Ramos (cell line): ENCODE results near the gene RPH3AL.

Experiments
- in situ Hi-C: fragments of 300-500 bp; cut with MboI; formaldehyde crosslinking; loops from one replicate; pipeline ENCODE4 v1.14.3; 2022; ENCODE audit warnings: low sequenced_read_pairs; ENCODE audit not compliant: unreplicated experiment

Gene RPH3AL

DNA sequence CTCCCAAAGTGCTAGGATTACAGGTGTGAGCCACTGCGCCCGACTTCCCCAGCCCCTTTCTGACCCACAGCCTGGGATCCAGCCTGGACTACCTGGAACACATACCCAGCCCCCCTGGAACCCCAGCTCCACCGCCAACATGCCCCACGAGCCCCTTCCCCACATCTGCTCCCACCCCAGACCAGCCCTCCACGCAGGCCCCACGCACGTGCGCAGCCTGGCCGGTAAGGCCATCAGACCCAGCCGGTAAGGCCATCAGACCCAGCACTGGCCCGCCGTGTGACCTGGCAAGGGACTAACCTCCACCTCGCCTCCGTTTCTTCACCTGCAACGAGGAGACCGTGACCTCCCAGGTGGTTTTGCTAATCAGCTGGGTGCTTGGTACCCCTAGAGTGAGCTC is 46.5 kb downstream of the RPH3AL start:
- in situ Hi-C loops, result no loop called here

DNA sequence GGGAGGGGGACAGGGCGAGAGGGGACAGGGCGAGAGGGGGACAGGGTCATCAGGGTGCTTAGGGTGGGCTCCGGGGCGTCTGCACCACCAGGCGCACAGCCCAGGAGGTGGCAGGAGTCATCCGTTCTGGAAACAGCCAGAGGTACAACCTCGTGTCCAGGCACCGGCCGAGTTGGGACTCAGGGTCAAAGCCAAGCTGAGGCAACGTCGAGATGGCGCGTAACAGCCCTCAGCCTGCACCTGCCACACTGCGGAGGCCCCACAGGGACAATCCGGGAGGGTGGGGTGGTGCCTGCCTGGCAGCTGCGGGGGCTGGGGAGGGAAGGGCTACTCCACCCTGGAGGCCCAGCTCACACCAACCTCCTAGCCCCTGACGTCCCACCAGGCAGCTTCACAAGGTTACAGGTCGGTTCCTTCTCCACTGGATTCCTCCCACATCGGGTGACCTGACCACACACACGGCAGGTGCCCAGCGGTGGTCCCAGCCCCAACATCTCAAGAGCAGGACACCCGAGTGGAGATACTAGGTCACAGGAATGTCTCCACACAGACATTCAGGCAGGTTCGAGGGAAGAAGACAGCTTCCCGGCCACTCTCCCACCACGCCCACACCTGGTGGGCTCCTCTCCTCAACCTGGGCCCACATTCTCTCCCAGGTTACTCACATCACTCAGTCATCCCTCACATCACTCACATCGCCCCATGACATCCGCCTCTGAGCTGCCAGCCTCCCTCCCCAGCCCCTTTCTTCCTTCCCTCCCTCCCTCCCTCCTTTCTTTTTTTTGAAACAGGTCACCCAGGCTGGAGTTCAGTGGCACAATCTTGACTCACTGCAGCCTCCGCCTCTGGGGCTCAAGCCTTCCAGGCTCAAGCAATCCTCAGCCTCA is 47.3 kb downstream of the RPH3AL start:
- in situ Hi-C loops, result no loop called here

DNA sequence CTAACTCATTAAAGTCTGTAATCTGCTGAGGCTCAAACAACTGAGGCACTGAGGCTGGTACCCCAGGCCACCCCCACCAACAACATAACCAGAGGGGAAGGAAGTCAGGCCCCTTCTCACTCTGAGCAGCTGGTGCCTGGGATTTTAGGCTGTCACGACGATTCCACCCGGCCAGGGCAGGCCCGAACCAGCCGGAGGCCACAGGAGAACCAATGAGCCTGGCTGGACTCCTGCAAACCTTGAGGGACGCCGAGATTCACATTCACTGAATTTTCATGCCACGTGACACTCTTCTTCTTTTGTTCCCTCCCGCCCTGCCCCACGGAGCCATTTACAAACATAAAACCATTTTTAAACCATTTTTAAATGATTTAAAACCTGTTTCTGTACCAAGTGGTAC is 48.1 kb downstream of the RPH3AL start:
- in situ Hi-C loops, result no loop called here

DNA sequence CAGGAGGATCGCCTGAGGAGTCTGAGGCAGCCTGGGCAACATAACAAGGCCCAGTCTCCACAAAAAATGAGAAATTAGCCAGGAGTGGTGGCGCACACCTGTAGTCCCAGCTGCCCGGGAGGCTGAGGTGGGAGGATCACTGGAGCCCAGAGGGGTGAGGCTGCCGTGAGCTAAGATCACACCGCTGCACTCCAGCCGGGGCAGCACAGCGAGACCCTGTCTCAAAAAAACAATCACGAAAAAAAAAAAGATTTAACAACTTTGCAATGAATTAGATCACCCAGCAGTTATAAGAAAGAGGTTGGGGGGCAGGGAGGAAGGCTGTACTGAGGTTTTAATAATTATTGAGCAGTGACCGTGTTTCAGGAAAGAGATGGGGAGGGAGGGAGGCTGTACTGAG is 49.4 kb downstream of the RPH3AL start:
- in situ Hi-C loops, result no loop called here

DNA sequence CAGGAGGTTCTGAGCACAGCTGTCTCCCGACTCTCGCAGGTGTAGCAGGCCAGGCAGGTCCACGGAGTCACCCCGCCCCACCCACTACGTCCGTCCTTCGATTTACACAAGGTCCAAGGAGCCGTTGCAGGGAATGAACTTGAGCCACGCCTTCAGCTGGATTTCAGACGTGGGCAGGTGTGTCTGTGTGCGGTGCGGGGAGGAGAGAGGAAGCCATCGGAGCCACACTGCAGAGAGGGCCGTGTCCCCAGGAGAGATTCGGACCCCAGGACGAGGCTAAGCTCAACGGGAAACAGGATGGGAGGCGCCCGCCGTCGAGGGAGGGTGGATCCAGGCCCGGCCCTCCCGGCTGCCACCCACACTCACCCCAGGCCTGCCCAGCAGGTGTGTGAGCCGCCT is 50.3 kb downstream of the RPH3AL start:
- in situ Hi-C loops, result no loop called here

DNA sequence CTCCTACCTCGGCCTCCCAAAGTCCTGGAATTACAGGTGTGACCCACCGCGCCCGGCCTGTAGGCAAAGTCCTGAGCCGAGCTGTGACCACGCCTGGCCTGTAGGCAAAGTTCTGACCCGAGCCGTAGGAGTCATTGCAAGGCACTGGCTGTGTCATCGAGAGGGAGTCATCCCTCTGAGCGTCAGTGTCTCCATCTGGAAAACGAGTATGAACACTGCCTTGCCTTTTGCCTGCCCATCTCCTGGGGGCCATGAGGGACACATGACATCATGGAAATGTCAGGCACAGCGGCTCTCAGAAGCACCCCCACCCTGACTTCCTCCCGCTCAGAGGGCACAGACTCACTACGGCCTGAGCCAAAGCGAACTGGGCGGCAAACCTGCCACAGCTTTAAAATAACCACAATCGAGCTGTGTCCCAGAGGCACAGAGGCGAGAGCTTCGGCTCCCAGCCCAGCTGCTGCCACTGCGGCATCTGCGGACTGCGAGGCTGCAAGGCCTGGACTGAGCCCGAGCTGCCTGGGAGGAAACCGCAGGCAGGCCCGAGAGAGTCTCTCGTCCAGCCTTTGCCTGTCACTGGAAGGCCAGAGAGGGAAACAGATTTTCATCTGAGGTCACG is 50.8 kb downstream of the RPH3AL start:
- in situ Hi-C loops, result no loop called here

DNA sequence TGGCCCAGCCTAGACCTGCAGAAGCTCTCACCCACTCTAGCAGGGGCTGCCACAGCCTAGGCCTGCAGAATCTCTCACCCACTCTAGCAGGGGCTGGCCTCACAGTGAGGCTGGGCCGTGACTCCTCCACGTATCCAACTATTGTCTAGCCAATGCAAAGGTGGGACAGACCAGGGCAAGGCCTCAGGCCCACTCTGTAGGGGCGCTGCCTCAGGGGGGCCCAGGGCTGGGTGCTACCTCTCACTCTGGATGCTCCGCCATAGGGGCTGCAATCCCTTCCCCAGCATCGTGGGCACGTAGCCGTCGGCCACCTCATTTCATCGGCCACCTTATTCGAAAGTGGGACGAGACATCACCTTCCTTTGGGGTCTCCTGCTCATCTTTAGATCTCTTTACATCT is 51.7 kb downstream of the RPH3AL start:
- in situ Hi-C loops, result no loop called here

DNA sequence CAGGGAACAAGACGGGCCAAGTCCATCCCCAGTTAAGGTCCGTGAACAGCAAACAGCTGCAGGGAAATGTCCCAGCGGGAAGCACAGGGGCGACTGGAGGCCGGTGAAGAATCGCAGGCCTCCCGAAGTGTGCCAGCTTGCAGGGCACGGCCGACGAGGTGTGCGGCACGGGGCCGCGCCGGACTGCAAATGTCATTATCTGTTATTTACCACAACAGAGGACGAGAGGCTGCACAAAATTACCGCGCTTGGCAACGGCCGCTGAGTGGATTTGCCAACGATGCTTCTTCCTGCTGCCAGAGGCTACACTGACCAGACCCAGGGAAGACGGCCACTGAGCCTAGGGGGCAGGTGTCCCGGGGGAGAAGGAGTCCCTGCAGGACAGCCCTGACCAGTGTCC is 53.1 kb downstream of the RPH3AL start:
- in situ Hi-C loops, result no loop called here

DNA sequence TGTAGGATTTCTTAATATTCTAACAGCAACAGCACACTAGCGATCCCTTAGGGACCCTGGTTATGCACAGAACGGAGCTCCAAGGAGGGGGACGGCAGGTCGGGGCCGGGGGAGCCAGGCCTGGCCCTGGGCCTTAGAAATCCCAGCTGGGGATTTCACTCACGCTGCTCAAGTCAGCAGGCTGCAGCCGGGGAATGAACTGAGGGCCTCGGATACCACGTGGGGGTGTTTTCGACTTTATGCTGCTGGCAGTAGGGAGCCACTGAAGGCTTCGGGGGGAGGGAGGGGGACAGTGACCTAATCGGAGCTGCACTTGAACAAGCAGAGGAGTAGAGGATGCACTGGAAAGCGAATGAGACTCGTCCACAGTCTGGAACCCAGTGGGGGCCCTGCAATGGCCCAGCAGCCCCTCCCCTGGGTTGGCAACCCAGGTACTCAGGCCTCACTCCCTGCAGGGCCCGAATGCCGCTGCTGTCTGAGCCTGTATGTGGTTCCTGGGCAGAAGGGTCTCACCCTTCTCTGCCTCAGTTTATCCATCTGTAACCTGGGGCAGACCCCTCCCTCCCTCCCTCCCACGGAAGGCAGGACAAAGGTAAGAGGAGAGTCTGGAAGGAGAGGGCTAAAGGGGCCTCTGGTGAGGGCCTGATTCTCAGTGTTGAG is 53.7 kb downstream of the RPH3AL start:
- in situ Hi-C loops, result no loop called here

DNA sequence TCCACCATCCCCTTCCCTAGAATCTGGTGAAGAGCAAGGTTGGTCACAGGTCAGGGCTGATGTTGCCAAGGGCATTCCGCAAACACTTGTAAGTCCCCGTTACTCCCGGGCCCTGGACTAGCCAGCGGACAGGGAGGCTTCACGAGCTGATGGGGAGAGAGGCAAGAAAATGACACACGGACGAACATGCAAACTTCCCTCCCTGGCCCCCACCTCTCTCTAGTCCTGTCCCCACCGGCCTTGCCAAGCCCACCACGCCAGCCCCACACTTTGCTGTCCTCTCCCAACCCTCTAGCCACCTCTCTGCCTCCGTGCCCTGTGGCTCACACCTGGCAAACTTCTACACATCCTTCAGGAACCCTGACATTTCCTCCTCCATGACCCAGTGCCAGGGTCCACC is 54.8 kb downstream of the RPH3AL start:
- in situ Hi-C loops, result no loop called here

DNA sequence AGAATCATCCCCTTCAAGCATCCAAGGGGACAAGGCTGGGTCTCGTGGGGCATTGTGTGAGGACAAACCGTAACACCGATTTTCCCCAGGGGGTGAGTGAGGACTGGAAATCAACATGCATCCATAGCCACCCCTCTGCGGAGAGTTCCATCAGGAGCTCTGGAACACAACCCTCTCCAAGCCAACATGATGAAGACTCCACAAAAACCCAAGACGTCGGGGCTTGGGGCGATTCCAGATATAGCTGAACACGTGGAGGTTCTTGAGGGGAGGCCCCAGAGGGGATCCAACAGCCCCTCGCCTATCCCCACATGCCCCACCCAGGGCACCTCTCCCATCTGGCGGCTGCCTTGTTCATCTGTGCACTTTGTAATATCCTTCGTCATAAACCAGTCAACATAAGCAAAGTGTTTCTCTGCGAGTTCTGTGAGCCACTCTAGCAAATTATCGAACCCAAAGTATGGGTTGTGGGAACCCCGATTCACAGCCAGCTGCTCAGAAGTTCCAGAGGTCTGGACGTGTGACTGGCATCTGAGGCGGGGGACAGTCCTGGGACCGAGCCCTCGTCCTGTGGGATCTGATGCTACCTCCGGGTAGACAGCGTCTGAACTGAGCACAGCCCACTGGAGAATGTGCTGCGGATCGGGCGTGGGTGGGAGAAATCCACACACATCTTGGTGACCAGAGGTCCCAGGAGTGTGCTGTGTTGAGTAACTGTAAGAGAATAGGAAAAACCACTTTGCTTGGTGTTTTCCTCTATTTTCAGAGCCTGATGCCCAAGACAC is 55.5 kb downstream of the RPH3AL start:
- in situ Hi-C loops, result no loop called here

DNA sequence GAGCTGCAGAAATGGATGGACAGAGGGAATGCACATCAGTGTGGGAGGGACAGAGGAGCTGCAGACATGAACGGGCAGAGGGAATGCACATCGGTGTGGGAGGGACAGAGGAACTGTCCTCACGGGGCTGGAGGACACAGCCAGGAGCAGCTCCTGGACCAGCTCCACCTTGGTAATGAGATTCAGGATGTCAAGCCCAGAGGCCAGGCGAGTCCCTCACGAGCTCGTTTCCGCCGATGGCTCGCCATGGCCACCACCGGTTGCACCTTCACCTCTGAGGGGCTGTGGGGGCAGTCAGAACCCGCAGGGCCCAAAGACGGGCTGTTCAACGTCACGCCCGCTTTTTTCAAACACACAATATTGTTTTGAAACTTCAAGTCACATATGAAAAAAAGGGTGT is 56.2 kb downstream of the RPH3AL start:
- in situ Hi-C loops, result no loop called here

DNA sequence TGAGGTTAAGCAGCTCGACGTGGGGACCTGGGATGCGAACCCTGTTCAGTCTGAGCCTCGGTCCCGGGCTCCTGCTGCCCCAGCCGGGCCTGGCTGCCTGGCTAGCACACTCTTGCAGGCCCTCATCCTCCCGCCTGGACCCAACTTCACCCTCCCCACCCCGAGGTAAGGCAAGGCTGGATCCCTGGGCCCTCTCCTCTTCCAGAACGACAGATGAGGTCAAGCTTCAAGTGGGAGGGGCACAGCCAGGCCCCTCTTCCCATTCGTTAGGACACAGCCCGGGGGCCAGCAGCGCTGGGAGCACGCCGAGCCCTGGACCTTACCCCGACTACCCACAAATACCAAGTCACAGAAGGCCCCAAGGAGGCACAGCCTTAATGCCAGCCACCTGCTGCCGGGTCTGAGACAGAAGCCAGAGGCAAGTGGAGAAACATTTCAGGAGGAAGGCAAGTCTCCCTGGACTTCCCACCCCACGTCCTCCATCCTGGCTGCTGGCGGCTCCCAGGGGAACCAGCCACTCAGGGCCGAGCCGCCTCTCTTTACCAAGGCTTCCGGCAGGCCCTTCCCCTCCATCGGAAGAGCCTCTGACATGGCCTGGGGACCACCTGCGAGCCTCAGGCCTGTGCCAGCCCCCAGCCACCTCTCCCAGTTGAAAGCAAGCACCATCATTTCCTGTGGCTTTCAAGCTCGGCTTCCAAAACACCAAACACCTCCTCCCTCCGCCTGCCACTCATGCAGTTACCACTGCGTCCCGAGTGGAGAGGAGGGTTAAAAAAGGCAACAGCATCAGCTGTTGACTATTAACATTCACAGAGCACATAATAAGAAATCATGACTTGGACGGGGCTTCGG is 59.9 kb downstream of the RPH3AL start:
- in situ Hi-C loops, result no loop called here

DNA sequence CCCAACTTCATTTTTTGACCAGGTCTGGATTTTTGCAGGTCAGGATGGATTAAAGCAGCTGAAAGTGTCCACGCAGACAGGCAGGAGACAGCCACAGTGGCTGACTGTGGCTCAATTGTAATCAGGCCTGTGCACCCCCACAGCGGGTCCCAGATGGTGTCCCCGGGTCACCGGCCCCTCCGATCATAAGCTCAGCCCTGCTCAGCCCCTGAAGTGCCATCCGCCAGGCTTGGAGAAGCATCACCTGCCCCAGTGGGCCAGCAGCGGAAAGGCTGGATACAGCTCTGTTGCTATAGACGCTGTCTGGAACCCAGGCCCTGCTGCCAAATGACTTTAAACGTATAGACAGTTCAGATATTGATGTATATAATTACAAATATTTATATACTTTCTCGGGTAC is 60.6 kb downstream of the RPH3AL start:
- in situ Hi-C loops, result no loop called here

DNA sequence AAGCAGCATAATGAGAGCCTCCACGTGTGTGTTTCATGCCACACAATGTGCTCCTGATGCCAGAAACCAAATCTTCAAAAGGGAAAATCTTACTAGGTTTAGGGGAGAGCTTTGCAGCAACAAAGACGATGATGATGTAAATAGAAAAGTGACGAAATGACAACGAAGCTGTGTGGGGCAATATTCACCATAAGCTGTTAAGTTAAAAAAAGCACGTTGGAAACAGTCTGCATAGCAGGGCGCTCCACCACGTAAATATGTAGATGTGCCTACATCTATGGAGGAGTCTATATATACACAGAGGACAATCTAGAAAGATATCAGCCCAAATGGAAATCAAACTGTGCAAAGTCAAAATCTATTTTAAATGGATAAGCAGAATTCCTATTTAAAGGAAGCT is 61.0 kb downstream of the RPH3AL start:
- in situ Hi-C loops, result no loop called here

DNA sequence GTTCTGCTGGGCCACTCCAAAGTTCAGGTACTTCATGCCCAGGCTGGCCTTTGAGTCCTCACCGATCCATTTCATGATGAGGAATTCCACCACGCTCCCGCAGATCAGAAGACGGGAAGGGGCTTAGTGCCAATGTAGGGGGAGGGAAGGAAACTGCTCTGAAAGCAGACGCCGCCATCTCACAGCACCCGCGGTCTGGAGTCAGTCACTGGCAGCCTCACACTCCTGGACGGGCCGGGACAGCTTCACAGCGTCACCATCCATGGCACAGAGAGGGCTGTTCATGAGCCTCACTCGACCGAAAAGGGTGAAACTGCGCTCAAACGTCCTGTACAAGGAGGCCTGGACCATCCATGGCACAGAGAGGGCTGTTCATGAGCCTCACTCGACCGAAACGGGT is 62.0 kb downstream of the RPH3AL start:
- in situ Hi-C loops, result no loop called here

DNA sequence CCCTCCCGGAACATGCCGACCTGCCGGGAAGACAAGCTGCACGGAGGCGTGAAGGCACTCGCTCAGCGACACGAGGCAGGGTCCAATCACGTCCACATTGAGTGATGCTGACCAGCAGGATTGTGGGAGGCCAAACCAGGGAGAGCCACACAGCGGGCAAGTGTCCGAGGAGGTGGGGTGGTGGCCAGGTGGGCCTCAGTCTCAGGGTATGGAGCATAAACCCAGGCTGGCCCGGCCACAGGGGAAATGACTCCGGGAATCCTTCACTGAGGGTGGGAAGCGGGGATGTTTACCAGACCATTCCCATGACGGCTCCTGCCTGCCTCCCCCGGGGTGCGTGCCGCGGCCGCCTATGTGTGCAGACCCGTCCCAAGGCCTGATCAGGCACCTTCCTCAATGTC is 62.5 kb downstream of the RPH3AL start:
- in situ Hi-C loops, result no loop called here

DNA sequence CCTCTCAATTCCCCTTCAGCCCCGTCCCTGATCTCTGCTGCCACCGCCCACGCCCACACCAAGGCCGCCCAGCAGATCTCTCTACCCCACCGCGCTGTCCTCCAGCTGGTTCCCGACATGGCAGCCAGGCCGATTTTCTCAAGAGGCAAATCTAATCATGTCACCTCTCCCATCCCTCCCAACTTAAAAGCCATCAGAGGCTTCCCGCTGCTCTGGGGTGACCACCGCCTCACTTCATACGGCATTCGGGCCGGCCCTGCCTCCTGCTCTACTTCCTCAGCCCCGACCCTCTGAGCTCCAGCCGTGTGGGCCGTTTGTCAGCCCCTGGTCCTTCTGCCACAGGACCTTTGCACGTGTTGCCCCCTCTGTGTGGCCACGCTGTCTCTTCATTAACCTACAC is 63.2 kb downstream of the RPH3AL start:
- in situ Hi-C loops, result no loop called here

DNA sequence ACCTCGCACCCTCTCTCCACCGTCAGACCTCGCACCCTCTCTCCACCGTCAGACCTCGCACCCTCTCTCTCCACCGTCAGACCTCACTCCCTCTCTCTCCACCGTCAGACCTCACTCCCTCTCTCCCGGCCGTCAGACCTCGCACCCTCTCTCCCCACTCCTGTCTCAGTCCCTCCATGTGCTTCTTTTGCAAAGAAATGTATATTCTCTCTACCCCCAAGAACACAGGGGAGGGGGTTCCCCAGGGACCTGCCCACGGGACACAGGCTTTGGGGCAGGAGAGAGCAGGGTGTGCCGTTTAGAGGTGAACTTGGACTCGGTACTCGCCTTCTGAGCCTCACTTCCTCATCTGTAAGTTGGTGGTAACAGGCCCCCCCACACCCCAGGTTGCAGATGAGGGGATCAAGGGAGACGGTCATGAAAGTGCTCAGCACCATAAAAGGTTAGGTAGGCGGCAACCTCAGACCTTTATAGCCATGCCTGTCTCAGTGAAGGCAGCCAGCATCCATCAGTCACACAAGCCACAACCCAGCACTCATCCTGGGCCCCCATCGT is 63.7 kb downstream of the RPH3AL start:
- in situ Hi-C loops, result no loop called here

DNA sequence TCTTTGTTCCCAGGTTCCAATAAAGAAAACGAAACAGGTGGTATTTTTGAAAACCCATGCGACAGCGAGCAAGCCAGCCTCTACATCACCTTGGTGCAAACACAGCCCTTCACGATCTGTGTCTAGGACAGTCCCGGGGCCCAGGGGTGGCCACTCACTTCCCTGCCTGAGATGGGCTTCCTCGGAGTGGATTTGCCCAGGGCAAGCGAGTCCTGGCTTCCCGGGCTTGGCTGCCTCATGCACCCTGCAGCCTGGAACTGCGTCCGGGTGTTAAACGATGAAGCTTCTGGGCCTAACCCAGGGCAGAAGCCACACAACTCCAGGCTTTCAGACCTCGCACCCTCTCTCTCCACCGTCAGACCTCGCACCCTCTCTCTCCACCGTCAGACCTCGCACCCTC is 66.0 kb downstream of the RPH3AL start:
- in situ Hi-C loops, result no loop called here
